Activated T-cell treated with anti-CD3 and anti-CD28 coated beads for 4 hours (primary cell): ENCODE measurements around the gene WDR7.

ENCODE experiments used
- DNase-seq: peaks from one replicate; pipeline ENCODE4 v3.0.0-alpha.2; 2020

Gene WDR7

GRCh38 chr18:57052173-57052572, 401.0 kb downstream of the WDR7 start:
- DNase-seq = no peak

- no peak for DNase-seq
Measured at GRCh38 chr18:57052759-57053158, 401.6 kb downstream of the WDR7 start.

GRCh38 chr18:57054891-57055290, 403.7 kb downstream of the WDR7 start:
- DNase-seq = no peak

DNA sequence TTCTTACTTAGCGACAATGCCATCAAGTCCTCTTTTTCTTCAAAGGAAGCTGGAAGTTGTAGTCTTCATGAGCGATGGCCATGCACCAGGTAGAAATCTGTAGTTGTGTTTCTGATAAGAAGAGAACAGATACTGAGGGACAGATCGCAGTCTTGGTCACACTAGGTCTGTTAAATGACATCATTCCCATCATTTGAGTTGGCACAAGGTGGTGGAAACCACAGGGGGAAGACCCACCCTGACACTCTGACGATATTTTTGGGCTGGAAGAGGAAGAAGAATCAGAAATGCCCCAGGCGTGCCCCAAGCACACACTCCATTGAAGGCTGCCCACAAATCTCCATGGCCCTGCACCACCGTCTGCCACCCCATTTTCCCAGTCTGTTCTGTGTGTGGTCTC, 406.7 kb downstream of the WDR7 start:
- no peak for DNase-seq

- no peak for DNase-seq
Measured at GRCh38 chr18:57058734-57059133, 407.6 kb downstream of the WDR7 start.

DNA sequence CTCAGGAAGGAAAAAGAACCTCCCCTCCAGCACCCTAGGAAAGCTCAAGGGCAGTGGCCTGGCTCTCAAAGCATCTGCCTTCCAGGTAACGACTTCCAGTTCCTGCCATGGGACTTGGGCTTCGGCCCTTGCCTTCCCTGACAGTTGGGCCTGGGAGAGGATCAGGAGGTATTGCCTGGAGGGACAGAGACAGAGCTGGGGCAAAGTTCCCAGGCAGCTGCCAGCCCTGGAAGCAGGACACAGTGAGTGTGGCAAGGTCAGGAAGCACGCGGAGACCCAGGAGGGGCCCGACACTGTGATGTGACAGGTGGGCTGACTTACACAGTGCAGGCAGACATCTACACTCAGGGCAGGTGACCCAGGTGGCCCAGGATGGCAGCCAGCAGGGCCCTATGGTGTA, 408.2 kb downstream of the WDR7 start:
- DNase-seq = no peak

GRCh38 chr18:57060814-57061213, 409.7 kb downstream of the WDR7 start:
- no peak for DNase-seq

DNA sequence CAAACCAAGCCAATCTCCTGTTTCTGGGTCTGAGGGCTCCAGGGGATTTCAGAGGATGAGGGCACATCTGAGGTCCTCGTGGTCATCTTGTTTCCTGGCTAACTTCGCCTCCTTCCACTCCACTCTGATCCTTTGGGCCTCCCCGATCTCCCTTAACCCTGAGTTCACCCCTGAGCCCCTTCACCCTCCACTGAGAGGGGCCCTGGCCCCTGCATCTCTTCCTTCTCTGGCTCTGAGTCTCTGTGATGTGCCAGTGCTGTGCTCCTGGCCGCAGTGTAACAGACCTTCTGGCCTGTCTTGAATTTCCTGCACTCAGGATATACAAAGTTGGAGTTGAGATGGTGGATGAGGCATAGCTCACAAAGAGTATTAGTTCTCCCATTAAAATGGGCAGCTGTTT, 411.0 kb downstream of the WDR7 start:
- DNase-seq = no peak

- no peak for DNase-seq
Measured at GRCh38 chr18:57062844-57063243, 411.7 kb downstream of the WDR7 start.

DNA sequence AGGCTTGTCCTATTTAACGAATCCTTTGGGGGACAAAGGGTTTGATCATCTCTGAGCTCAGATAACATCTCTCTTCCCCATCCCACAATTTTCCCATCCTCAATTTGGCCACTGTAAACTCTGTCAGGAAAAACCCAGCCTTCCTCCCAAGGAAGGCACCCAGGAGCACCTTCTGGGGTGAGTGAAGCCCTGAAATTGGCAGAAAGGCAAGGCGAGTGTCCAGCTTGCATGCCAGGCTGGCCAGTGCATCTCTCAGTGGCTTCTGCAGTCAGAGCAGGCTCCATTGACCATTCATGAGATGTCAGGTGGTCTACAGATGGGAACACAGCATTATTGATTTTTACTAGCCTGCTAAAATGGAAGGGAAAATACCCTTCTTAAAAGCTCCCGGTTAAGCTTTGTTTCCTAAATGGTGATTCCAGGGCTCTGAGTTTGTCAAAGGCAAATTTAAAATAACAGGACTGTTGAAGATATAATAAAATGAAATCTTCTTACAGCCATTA, 412.5 kb downstream of the WDR7 start:
- no peak for DNase-seq

DNA sequence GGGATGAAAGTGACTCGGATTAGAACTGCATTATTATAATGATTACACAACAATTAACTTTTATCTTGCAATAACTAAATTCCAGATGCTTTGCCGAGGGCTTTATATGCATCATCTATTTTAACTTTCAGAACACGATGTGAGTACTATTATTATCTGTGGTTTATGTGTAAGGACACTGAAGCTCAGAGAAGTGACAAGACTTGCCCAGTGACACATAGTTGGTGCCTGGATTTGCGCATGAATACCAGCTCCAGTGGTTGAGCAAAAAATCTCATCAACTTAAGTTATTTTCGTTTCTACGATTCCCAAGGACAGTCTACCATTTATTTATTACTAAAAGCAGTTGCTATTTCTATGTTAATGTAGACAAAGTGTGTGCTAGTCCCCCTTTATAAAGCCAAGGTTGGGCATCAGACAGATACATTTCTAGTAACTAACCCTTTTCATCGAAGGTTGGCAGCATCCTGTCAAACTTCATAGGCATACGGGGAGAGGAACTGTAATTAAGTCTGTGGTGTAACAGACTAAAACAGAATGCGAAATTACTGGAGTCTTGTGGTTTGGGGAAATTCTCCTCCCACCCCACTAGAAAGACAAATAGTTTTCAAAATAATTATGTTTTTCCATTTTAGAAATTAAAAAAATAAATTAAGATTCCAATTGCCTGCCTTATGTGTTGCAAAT, 422.5 kb downstream of the WDR7 start:
- no peak for DNase-seq

DNA sequence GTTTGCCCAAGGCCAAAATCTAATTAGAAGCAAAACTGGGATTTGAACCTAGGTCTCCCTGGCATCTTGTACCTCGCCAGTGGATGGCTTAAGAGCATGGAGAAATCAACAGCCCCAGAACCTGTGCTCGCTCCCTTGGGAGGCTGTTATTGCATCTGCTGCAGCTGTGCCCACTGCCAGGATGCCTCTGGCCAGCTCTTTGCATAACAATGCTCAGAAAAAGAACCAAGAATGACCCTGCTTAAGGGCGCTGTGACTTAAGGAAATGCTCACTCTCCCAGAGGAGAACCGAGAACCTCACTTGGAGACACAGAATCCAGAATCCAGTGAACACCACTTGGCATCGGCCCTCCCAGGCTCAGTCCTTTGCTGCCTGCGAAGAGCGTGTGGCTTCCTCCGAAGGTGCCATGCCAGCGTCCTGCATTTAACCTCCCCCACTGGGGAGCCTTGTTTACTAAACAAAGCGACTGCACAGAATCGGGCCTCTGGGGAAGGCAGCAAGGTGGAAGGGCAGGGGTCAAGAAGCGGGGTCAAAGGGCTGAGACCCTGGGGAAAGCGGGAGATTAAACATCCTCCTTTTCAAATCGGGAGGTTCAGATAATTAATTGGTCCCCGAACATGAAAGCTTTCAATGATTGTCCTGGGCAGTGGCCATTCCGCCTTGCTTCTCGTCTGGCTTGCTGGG, 424.7 kb downstream of the WDR7 start:
- no peak for DNase-seq

DNA sequence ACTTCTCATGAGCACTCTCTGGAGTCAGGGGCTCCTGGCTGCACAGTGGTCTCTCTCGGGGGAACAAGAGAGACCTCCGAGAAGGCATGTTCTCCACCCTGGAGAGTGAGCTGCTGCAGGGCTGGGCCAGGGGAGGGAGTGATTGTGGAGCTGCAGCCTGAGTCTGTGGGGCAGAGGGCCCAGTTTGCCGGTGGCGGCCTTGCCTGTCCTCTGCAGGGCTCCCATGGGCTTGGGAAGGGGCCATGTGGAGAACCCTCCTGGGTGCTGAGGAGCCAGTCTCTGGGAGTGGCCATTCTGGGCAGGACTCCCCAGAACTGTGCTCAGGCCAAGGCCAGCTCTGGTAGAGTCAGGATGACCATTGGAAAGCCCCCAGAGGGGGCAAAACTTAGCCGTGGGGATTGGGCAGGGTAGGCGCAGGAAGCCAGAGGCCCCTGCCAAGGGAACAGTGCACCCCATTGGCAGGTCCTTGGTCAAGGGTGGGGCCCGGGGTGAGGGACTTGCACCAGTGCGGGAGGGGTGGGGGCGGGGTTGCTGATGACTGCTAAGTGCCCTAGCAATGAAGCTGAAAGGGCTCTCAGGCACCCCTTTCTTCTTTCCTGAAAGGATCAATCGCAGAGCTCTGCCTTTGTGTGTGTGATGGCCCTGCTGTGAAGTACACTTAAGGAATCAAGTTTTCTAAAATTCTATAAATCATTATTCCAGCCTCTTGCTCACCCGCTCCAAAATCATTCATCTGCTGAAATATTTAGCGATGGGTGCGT, 426.0 kb downstream of the WDR7 start:
- DNase-seq = no peak

DNA sequence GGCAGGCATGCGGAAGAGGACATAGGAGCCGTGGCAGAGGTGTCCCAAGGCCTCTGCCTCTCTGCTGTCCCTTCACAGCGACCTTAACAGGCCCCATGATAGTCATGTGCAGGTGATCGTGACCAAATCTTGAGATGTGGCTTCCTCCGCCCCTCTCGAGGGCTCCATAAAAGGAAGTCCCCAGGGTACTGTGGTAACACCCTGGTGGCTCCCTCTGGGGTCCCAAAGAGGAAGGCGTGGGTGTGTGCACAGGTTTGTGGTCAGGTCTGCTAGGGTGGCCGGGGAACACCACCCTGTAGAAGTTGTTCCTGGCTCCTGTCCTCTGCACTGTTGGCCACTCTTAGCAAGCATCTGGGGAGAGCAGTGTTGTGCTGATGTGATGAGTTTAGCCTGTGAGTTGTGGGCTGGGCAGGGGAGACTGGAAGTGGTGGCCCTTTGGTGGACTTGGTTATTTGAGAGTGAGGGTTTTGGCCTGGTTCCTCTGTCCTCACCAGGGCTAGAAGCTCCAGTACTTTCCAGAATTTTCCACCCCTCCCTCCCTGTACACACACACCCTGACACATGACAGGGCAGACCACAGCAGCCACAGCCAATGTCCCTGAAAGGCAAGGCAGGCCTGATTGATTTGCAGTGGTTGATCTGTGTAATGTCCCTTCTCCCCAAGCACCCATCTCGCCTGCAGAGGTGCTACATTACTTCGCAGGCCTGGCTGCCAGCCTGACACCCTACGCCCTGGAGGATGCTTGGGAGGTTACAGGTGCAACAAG, 426.8 kb downstream of the WDR7 start:
- no peak for DNase-seq

- no peak for DNase-seq
Measured at GRCh38 chr18:57078614-57079013, 427.5 kb downstream of the WDR7 start.

GRCh38 chr18:57080479-57080878, 429.3 kb downstream of the WDR7 start:
- DNase-seq = no peak

DNA sequence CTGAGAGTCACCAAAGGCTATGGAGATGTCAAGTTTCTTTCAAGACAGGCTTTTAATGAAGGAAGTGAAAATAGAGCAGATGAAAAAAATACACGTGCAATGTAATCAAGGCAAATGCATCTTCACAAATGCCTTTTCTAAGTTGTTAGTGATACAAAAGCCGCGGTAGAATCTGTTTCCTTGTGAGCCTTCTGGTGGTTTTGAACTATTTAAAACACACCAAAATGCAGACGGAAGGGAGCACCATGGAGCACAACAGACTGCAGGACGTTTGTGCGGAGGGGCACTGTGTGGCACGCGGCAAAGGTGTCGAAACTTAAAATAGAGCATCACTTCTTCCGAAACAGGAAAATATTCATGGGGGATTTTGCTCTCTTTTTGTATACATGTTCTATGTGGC, 430.7 kb downstream of the WDR7 start:
- DNase-seq = no peak

GRCh38 chr18:57083485-57083884, 432.3 kb downstream of the WDR7 start:
- no peak for DNase-seq

DNA sequence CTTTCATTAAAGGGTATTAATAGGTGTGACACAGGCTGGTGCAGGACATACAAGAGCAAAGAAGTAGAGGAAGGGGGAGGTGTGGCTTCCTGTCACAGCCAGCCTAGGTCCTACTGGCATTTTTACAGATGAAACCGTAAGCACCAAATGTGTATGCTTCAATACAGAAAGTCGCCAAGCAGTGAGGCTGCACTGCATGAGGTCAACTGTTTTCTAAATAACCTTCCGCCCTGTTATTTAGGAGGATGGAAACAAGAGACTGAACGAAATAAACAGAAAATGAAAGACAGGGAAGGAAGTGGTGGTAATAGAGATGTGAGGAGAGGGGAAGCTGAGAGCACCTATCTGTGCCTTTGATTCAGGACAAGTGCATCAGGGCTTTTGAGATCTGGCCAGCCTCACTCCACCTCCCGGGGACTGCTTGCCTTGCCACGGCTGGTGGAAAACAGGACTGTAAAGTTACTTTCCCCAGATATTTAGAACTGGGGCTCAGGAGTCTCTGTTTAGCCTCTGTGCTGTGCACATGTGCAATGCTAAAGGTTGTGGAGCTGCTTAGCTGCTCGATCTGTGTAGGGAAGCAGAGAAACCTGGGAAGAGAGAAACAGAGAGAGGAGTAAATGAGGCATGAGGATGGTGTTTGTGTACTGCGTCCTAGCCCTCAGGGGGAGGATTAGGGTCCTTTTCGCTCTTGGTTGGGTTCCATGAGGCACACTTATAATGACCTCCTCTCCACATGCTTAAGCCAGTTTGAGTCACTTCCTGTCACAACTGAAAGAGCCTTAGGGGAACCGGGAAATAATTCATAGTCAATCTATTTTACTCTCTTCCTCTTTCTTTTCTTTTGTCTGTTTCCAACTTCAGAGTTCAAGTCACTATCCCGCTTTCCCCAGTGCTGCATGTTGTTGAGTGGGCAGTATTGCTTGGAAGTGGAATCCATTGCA, 433.4 kb downstream of the WDR7 start:
- DNase-seq = no peak

GRCh38 chr18:57085371-57085770, 434.2 kb downstream of the WDR7 start:
- no peak for DNase-seq

- DNase-seq = no peak
Measured at GRCh38 chr18:57086163-57086562, 435.0 kb downstream of the WDR7 start.
